Muscle layer of duodenum (tissue), 2 donors: Measurements from ENCODE around the gene PPP2R5D.

Experiments used
- H3K27ac ChIP-seq: one replicate; pipeline ENCODE4 v1.7.0; 2013; ENCODE audit warnings: mild to moderate bottlenecking, low read length
- H3K27me3 ChIP-seq: one replicate; pipeline ENCODE4 v1.7.0; 2013; ENCODE audit warnings: low read depth, mild to moderate bottlenecking, control low read depth, low read length
- H3K36me3 ChIP-seq, 2 donors: one replicate each; pipeline ENCODE4 v1.7.0; 2013; ENCODE audit warnings: low read length in 2 of 2, control low read depth in 1 of 2, mild to moderate bottlenecking in 1 of 2; ENCODE audit not compliant: insufficient read depth in 2 of 2, control insufficient read depth in 1 of 2
- H3K4me1 ChIP-seq, 2 donors: one replicate each; pipeline ENCODE4 v1.7.0; 2013; ENCODE audit warnings: low read length in 2 of 2, mild to moderate bottlenecking in 2 of 2, control low read depth in 1 of 2, moderate library complexity in 1 of 2; ENCODE audit not compliant: insufficient read depth in 2 of 2, control insufficient read depth in 1 of 2
- H3K4me3 ChIP-seq, 2 donors: one replicate each; pipeline ENCODE4 v1.7.0; 2013; ENCODE audit warnings: low read length in 2 of 2, low read depth in 1 of 2, mild to moderate bottlenecking in 1 of 2
- H3K9me3 ChIP-seq, 2 donors: one replicate each; pipeline ENCODE4 v1.7.0; 2013; ENCODE audit warnings: low read length in 2 of 2, control low read depth in 1 of 2, mild to moderate bottlenecking in 1 of 2; ENCODE audit not compliant: control insufficient read depth in 1 of 2
- donor health status: healthy.

Gene PPP2R5D

DNA sequence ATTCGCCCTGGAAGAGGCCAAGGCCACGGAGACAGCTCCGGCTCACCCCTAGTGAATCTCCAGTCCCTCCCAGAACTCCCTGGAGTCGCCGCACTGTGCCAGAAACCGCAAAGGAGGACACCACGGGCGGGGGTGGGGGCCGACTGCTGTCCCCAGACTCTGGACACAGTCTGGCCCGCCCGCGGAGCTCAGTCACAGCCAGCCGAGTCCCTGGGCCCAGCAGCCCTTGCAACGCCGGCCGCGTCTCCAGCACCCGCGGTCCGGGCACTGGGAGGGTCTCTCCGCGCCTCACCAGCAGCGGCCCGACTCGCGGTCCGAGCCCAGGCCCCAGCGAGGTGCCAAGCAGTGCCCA is 5.9 kb upstream of the PPP2R5D start:
- Histone ChIP-seq H3K27me3 (no peaks in the 10 kb centered on the region), H3K4me3 (peak overlapping the region; percentile 83 to 84), H3K9me3 (no peaks in the 10 kb centered on the region), H3K27ac (peak overlapping the region; percentile 83), H3K36me3 (peaks cover 0 to 7% of the 10 kb centered on the region in 2 donors), H3K4me1 (peaks cover 11 to 23% of the 10 kb centered on the region in 2 donors)

DNA sequence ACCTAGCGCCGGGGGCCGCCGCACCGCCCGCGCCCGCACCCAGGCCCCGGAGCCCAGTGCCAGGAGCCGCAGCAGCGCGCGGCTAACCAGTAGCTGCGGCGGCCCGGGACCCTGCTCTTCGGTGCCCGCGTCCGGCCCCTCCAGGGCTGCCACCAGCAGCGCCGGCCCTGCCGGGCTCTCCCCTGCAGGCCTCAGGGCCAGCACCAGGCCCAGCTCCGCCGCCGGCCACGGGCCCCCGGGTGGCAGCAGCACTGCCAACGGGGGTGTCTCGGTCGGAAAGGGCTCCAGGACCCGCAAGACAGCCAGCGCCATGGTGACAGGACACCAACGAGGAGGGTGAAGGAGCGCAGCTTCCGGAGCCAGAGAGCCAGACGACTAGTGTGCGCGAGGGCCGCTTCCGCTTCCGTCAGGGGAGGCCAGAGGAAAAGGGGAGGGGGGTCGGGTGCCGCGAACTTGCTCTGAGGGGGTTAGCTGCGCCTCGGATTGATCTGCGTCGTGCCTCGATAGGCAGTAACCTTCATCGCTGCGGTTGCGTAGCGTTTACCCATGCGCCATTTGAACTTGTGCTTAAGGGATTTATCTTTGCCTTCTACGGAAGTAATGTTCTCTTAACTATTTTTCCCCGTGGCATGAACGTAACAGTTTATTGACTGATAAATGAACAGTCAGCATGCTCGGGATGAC is 5.4 kb upstream of the PPP2R5D start, which contains the start of gene PEX6:
Gene PEX6, minus strand, starts transcription at position 343 of the 684 bp plus-strand sequence. Its CDS starts 31 bp downstream, at position 312.
- Histone ChIP-seq H3K27me3 (no peaks in the 10 kb centered on the region), H3K4me3 (peak within 1 kb of the TSS; percentile 83 to 84), H3K36me3 (peaks cover 0 to 1% of the 10 kb centered on the region in 2 donors), H3K27ac (peak within 1 kb of the TSS; percentile 83), H3K9me3 (no peaks in the 10 kb centered on the region), H3K4me1 (peaks cover 11 to 28% of the 10 kb centered on the region in 2 donors)

DNA sequence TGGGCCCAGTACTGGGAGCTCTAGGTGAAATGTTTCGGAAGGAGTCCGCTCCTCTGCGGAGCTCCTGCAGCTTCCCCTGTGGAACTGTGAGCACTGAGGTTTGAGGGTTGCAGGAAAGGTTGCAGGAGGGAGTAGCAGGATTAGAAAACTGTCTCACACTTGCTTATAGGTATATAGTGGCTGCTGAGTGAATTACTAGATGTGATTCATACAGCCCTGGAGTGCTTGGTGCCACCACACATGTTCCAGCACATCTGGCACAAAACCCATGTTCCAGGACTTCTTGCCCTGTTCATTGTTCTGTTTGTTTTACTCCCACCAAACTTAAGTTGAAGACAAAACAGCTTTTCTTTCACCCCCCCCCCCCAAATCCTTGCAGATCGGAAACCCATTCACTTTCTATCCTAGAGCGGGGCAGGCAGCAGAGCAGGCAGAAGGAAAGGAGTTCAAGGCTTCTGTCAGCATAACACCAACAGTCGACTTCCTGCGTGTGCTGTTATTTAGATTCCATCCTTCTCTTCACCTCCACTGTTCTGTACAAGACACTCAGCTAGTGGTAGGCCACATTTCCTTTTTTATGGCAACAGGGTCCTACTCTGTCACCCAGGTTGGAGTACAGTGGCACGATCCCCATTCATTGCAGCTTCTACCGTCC is 4.7 kb upstream of the PPP2R5D start:
- Histone ChIP-seq H3K27ac (peak overlapping the region; percentile 83), H3K4me3 (peak overlapping the region; percentile 83 to 84), H3K27me3 (no peaks in the 10 kb centered on the region), H3K36me3 (no peaks in the 10 kb centered on the region), H3K9me3 (no peaks in the 10 kb centered on the region), H3K4me1 (peaks cover 11 to 29% of the 10 kb centered on the region in 2 donors)

DNA sequence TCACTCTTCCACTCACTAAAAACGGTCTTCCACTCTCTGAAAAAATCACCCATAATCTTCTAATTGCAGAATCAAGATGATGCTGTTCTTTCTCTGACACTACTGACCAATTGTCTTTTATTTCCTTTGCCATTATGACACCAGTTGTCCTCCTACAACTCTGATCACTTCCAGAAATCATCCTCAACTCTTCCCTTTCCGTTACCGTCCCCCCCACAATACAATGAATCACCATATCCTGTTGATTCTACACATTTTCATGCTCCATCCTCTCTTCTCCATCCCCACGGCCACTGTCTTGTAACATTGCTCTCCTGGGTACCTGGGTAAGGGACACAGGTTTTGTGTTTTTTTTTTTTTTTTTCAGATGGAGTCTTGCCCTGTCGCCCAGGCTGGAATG is 2.5 kb upstream of the PPP2R5D start:
- Histone ChIP-seq H3K9me3 (no peaks in the 10 kb centered on the region), H3K4me1 (peaks cover 19 to 42% of the 10 kb centered on the region in 2 donors), H3K36me3 (no peaks in the 10 kb centered on the region), H3K27ac (no peak overlapping the region), H3K27me3 (no peaks in the 10 kb centered on the region), H3K4me3 (no peak overlapping the region)

DNA sequence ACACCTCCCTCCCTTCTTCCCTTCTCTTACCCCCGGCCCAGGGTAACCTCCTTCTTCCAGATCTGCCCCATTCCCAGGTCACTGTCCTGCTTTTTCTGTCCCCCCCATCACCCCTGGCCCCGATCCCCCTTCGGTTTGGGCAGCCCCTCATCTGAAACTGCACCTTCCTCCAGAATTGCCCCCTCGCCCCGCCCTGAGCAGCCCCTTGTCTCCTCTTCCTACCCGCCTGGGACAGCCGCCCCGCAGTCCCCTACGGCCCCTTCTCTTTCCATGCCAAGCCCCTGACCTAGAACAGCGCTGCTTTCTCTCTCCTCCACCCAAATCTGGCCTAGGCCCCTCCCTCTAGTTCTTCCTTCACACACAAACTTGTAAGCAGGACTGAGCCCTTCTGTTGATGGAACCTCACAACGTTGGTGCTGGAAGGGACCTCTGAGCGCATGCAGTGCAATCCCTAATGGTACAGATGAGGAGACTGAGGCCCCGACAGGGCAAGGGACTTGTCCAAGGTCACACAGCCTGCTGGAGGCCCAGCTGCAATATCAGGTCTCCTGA is 630 bp downstream of the PPP2R5D start:
- H3K4me3 ChIP-seq: peak overlapping the region; percentile 82 to 83
- H3K9me3 ChIP-seq: no peaks in the 10 kb centered on the region
- H3K4me1 ChIP-seq: peaks cover 24 to 41% of the 10 kb centered on the region in 2 donors
- H3K36me3 ChIP-seq: peaks cover 11 to 14% of the 10 kb centered on the region in 2 donors
- H3K27me3 ChIP-seq: no peaks in the 10 kb centered on the region
- H3K27ac ChIP-seq: peak overlapping the region; percentile 33

DNA sequence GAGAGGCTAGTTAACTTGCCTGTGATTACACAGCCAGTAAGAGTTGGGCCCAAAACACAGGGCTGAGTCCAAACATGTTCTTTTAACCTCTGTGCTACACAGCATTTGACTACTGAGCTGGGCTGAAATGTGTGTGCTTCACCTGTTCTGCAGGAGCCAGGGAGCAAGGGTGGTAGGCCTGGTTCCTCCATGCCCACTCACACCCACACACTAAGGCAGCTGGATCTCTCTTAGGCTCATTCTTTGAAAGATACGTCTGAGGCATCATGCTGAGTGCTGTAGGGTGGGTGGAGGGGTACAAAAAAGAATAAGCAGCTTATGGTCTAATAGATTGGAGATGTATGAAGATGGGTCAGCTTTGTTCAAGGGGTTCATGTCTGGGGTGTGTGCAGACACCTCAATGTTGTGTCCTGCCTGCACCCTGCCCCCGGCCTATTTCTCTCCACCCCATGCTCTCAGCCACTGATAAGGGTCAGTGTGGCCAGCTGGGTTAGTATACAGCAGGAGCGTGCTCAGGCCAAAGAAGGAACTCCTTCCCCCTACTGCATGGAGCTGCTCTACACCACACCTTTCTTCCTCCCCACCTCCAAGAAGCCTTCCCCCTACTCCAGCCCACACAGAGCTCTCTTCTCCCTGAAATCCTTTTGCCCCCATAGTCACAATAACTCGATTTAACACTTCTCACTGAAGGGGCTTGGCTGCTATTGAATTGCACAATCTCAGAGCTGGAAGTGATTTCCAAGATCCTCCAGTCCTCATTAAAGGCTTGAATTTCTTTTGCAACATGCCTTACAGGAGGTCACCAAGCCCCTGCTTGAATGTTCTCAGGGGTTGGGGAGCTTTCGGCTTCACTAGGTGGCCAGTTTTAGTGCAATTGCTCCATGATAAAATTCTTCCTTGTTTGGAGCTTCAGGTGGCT is 3.4 kb downstream of the PPP2R5D start:
- Histone ChIP-seq H3K4me3 (no peak overlapping the region), H3K27ac (no peak overlapping the region), H3K36me3 (peaks cover 14 to 17% of the 10 kb centered on the region in 2 donors), H3K9me3 (no peaks in the 10 kb centered on the region), H3K4me1 (peaks cover 24 to 39% of the 10 kb centered on the region in 2 donors), H3K27me3 (no peaks in the 10 kb centered on the region)

DNA sequence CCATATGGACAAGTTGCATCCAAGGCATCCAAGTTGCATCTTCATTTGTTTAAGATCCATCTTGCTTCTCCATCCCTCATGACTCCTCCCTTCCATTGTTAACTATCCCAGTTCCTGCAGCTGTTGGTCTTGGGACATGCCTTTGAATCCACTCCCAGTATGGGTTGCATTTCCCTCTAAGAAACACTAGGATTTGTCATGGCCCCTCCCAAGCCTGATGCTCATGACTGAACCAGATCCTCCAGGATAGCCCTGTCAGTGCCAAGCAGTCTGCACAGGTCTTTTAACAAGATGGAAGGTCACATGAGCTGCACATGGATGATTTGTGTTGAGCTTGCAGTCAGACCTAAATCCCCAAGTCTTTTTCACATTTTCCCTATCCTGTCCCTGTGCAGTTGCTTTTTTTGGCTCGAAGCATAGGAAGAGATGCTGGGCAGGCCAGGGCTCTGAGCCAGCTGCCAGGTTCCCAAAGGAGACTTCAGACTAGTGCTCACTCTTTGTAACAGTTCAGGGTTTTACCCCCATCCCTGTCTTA is 4.2 kb downstream of the PPP2R5D start:
- no peak overlapping the region for H3K4me3 ChIP-seq
- peaks cover 17% of the 10 kb centered on the region in 2 donors for H3K36me3 ChIP-seq
- H3K27ac ChIP-seq: no peak overlapping the region
- H3K9me3 ChIP-seq: no peaks in the 10 kb centered on the region
- peaks cover 24 to 39% of the 10 kb centered on the region in 2 donors for H3K4me1 ChIP-seq
- no peaks in the 10 kb centered on the region for H3K27me3 ChIP-seq

DNA sequence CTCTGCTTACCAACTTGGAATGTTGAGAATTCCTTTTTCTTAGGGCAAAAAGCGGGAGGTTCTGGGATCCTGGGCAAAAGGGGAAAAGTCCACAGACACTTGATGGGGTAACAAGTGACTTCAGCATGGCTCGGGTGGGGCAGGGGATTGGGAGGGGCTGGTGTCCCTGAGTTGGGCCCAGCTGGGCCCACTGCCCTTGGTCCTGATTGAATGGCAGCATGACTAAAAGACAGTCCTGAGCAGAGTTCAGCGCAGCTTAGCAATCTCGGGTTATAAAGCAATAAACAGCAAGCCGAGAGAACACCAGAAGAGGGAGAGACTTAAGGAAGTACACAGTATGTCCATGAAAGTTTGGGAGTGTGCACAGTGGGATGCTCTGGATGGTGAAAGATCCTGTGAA is 5.6 kb downstream of the PPP2R5D start:
- H3K9me3 ChIP-seq: no peaks in the 10 kb centered on the region
- H3K27ac ChIP-seq: no peak overlapping the region
- peaks cover 24 to 34% of the 10 kb centered on the region in 2 donors for H3K4me1 ChIP-seq
- H3K27me3 ChIP-seq: no peaks in the 10 kb centered on the region
- H3K4me3 ChIP-seq: no peak overlapping the region
- peaks cover 17 to 19% of the 10 kb centered on the region in 2 donors for H3K36me3 ChIP-seq

DNA sequence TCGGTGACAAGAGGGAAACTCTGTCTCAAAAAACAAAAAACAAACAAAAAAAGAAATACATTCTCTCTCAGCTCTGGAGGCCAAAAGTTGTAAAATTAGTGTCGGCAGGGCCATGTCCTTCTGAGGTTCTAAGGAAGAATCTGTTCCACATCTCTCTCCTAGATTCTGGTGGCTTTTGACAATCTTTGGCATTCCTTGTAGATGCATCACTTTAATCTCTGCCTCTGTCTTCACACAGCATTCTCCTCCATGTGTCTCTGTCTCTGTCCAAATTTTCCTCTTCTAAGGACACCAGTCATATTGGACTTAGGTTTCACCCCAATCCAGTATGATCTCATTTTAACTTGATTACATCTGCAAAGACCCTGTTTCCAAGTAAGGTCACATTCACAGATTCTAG is 9.1 kb downstream of the PPP2R5D start:
- no peaks in the 10 kb centered on the region for H3K27me3 ChIP-seq
- H3K9me3 ChIP-seq: no peaks in the 10 kb centered on the region
- H3K36me3 ChIP-seq: peaks cover 16 to 19% of the 10 kb centered on the region in 2 donors
- no peak overlapping the region for H3K4me3 ChIP-seq
- no peak overlapping the region for H3K27ac ChIP-seq
- peaks cover 2 to 6% of the 10 kb centered on the region in 2 donors for H3K4me1 ChIP-seq

DNA sequence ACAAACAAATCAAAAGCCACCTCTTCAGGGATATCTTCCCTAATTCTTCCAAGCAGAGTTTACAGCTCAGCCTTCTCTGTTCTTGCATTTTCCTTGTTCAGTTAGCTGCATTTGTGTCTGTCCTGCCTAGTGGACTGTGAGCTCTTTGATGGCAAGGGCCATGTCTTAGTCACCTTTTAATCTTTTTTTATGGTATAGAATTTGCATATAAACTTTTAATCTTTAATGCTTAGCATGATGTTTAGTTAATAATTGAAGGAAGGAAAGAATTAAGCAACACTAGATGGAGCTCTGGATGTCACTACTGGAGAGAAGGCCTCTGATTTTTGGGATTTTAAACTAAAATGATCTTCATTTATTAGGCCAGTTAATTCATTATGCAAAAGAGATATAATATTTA is 12.1 kb downstream of the PPP2R5D start:
- no peaks in the 10 kb centered on the region for H3K27me3 ChIP-seq
- H3K4me3 ChIP-seq: no peak overlapping the region
- no peaks in the 10 kb centered on the region for H3K9me3 ChIP-seq
- peaks cover 0 to 5% of the 10 kb centered on the region in 2 donors for H3K36me3 ChIP-seq
- no peak overlapping the region for H3K27ac ChIP-seq
- H3K4me1 ChIP-seq: no peaks in the 10 kb centered on the region
